K562 (cell line): ENCODE measurements around the gene IGSF8. TPM values are rescaled to one million over a fixed set of nuclear protein-coding genes. Genes with fewer than 3 reads are reported as not detected.

ENCODE experiments used
- ATAC-seq: fragments of 200-7000 bp; cut with Tn5 transposase; 3 replicates; pipeline ENCODE4 v1.9.1; 2020; ENCODE audit warnings: moderate library complexity
- BruUV-seq: library from RNA; stranded (reverse); fragments of 400-500 nt; replicated peaks from 2 replicates; lab custom pipeline; 2021; lab: Mats Ljungman, UMichigan
- CTCF ChIA-PET: fragments of 300-600 bp; formaldehyde crosslinking; extraction: SDS; loops from one replicate; lab custom pipeline; 2021; ENCODE audit warnings: low intra/inter-chr PET ratio; lab: Yijun Ruan, JAX
- POLR2A ChIA-PET: fragments of 300-600, 350-650 bp; sonication (Branson Sonifier 250); formaldehyde crosslinking; extraction: SDS; loops from one replicate; lab custom pipeline; 2021; ENCODE audit warnings: antibody characterized with exemption, inconsistent platforms; lab: Yijun Ruan, JAX
- DNase-seq, 4 experiments: peaks; one replicate each; pipeline versions ENCODE4 v3.0.0 to v3.0.0-alpha.2; 2011 to 2018; ENCODE audit warnings: low spot score in 3 of 4, mixed read lengths in 3 of 4; ENCODE audit errors: extremely low read depth in 1 of 4
- FAIRE-seq: peaks from 2 replicates; lab custom pipeline; 2011; peaks lifted over from hg19 to GRCh38; lab: Jason Lieb, UNC
- H2AFZ ChIP-seq: 2 replicates; pipeline ENCODE4 v1.6.0; 2011; ENCODE audit warnings: low read depth, low read length, control low read depth, inconsistent platforms
- H3K27ac ChIP-seq: fragments of 200-600 bp; 3 replicates; pipeline ENCODE4 v1.8.0; 2011; ENCODE audit warnings: low read depth, mild to moderate bottlenecking, control low read depth, inconsistent platforms, low read length, moderate library complexity, mixed read lengths; ENCODE audit errors: extremely low read depth
- H3K27me3 ChIP-seq, 2 experiments: fragments of 300-600 bp in 1 of 2; 2 replicates in 1 of 2; 3 replicates in 1 of 2; pipeline versions ENCODE4 v1.6.0 to v1.8.0; 2011; ENCODE audit warnings: inconsistent platforms in 2 of 2, low read length in 2 of 2, mild to moderate bottlenecking in 1 of 2, mixed read lengths in 1 of 2, moderate library complexity in 1 of 2; ENCODE audit not compliant: control insufficient read depth in 2 of 2, insufficient read depth in 2 of 2
- H3K36me3 ChIP-seq: fragments of 300-600 bp; 3 replicates; pipeline ENCODE4 v1.8.0; 2011; ENCODE audit warnings: mild to moderate bottlenecking, low read length, inconsistent platforms; ENCODE audit not compliant: control insufficient read depth, insufficient read depth
- H3K4me1 ChIP-seq, 2 experiments: fragments of 200-600 bp in 1 of 2; replicated peaks in 1 of 2; 2 replicates in 1 of 2; 3 replicates in 1 of 2; pipeline versions ENCODE4 v1.5.1 to v1.8.0; 2011; ENCODE audit warnings: inconsistent platforms in 2 of 2, low read length in 2 of 2, mild to moderate bottlenecking in 1 of 2, mixed read lengths in 1 of 2, moderate library complexity in 1 of 2; ENCODE audit not compliant: control insufficient read depth in 2 of 2, insufficient read depth in 2 of 2
- H3K4me2 ChIP-seq: 2 replicates; pipeline ENCODE4 v1.6.1; 2011; ENCODE audit warnings: low read length, control low read depth, inconsistent platforms, mixed read lengths; ENCODE audit not compliant: insufficient read depth
- H3K4me3 ChIP-seq: fragments of 200-600 bp; sonication (generic), shearing (Covaris generic); 2 replicates; pipeline ENCODE4 v1.5.1; 2016; ENCODE audit warnings: control low read depth, inconsistent platforms
- H3K79me2 ChIP-seq: fragments of 200-600 bp; 3 replicates; pipeline ENCODE4 v1.8.0; 2011; ENCODE audit warnings: low read length, inconsistent platforms; ENCODE audit not compliant: control insufficient read depth, insufficient read depth
- H3K9ac ChIP-seq, 2 experiments: 2 replicates each; pipeline versions ENCODE4 v1.6.0 to v1.6.1; 2011; ENCODE audit warnings: low read depth in 2 of 2, low read length in 2 of 2, control low read depth in 1 of 2, inconsistent platforms in 1 of 2, mild to moderate bottlenecking in 1 of 2, mixed read lengths in 1 of 2; ENCODE audit not compliant: insufficient read depth in 1 of 2
- H3K9me1 ChIP-seq: one replicate; pipeline ENCODE4 v1.6.0; 2011; ENCODE audit warnings: inconsistent platforms, mild to moderate bottlenecking, low read length, moderate library complexity; ENCODE audit not compliant: control insufficient read depth, insufficient read depth
- H3K9me3 ChIP-seq: replicated peaks from 2 replicates; pipeline ENCODE4 v1.5.1; 2011; ENCODE audit warnings: low read depth, low read length, inconsistent platforms; ENCODE audit not compliant: control insufficient read depth, insufficient read depth
- H4K20me1 ChIP-seq: replicated peaks from 2 replicates; pipeline ENCODE4 v1.6.1; 2011; ENCODE audit warnings: low read length, inconsistent platforms, mixed read lengths; ENCODE audit not compliant: control insufficient read depth, insufficient read depth
- CREB3L1 ChIP-seq: fragments of 450-650 bp; IDR thresholded peaks from 2 replicates; pipeline ENCODE4 v1.6.1; 2014; ENCODE audit warnings: low read depth, mild to moderate bottlenecking, moderate library complexity, borderline replicate concordance
- PKNOX1 ChIP-seq: fragments of 450-650 bp; IDR thresholded peaks from 2 replicates; pipeline ENCODE4 v1.6.1; 2016
- ZBTB8A ChIP-seq: fragments of 450-650 bp; IDR thresholded peaks from 2 replicates; pipeline ENCODE4 v1.6.1; 2018; ENCODE audit warnings: mild to moderate bottlenecking, moderate library complexity; ENCODE audit not compliant: partially characterized antibody
- ZKSCAN8 ChIP-seq: fragments of 200-800 bp; sonication (Bioruptor generic); IDR thresholded peaks from 2 replicates; pipeline ENCODE4 v1.6.1; 2016; ENCODE audit warnings: missing genetic modification characterization, missing compliant biosample characterization
- WGBS: fragments of 100-300 bp; shearing (Covaris generic); methylation state at CpG from one replicate; pipeline ENCODE4 v1.1.6; 2016; ENCODE audit warnings: low coverage, mixed read lengths; ENCODE audit not compliant: insufficient coverage; ENCODE audit errors: missing lambda C conversion rate; 5-methylcytosine and 5-hydroxymethylcytosine counted together
- in situ Hi-C: fragments of 300-500 bp; cut with MboI; formaldehyde crosslinking; loops from 4 replicates; pipeline ENCODE4 v1.15.0; 2018; ENCODE audit warnings: inconsistent platforms, mixed read lengths
- intact Hi-C: fragments of 100-400 bp; cut with micrococcal nuclease; formaldehyde crosslinking; loops from 2 replicates; pipeline ENCODE4 v1.14.2; 2022
- polyA plus RNA-seq, 8 experiments: library from polyadenylated mRNA; depleted of rRNA in 4 of 8; stranded (reverse) in 5 of 8; unstranded in 3 of 8; fragments of >200 nt; fragmentation: Nextera tagmentation in 2 of 8; fragmentation: Illumina TruSeq in 1 of 8; extraction: Ambion mirVana in 2 of 8; extraction: Trizol in 1 of 8; gene quantifications; 2 replicates each; pipeline versions ENCODE4 v1.2.1 to v1.2.3, GENCODE V29; 2011 to 2014; ENCODE audit warnings: inconsistent platforms in 1 of 8, missing spikeins in 1 of 8
- total RNA-seq, 7 experiments: library from RNA; depleted of rRNA in 6 of 7; stranded (reverse); fragments of >200 nt in 6 of 7; fragmentation: Illumina TruSeq in 2 of 7; extraction: Trizol in 2 of 7; gene quantifications; 2 replicates each; pipeline versions ENCODE4 v1.2.1 to v1.2.3, GENCODE V29; 2011 to 2021; ENCODE audit warnings: low replicate concordance in 1 of 7

Gene IGSF8
- total and polyA plus RNA-seq, 9 of the 15 experiments (the other 6 are each of a cell fraction or from before 2014, with no cell fraction given): 0.32 to 11.7 (median 3.2) TPM

GRCh38 chr1:160117709-160118183, 19.3 kb upstream of the IGSF8 start:
- intact Hi-C loops: no loop called here

More at GRCh38 chr1:160117709-160118183, 19.3 kb upstream of the IGSF8 start:
- DNase-seq (no peak), FAIRE-seq (no peak), ATAC-seq (no peak)
- Histone ChIP-seq H3K9me1 (no peaks in the 10 kb centered on the region), H3K27me3 (peaks cover 25 to 60% of the 10 kb centered on the region in 2 experiments), H3K36me3 (no peaks in the 10 kb centered on the region), H3K4me2 (no peak overlapping the region), H3K4me3 (no peak overlapping the region), H3K79me2 (no peaks in the 10 kb centered on the region), H3K9me3 (no peaks in the 10 kb centered on the region), H3K9ac (no peak overlapping the region), H3K4me1 (no peaks in the 10 kb centered on the region; a peak in 1 of 5 replicates), H2AFZ (no peak overlapping the region), H3K27ac (no peak overlapping the region), H4K20me1 (no peaks in the 10 kb centered on the region)
- no peak for TF ChIP-seq PKNOX1
- TF ChIP-seq ZKSCAN8: no peak
- no peak for TF ChIP-seq ZBTB8A
- TF ChIP-seq CREB3L1: no peak
- in situ Hi-C loops: no loop called here
- no TSS peak for BruUV-seq
- ChIA-PET CTCF (no interaction called here), POLR2A (no interaction called here)
- WGBS: 2% methylated on average over 7 of the region's 8 CpGs
